ENCODE measurements around the gene SIPA1L3.

Gene SIPA1L3

DNA sequence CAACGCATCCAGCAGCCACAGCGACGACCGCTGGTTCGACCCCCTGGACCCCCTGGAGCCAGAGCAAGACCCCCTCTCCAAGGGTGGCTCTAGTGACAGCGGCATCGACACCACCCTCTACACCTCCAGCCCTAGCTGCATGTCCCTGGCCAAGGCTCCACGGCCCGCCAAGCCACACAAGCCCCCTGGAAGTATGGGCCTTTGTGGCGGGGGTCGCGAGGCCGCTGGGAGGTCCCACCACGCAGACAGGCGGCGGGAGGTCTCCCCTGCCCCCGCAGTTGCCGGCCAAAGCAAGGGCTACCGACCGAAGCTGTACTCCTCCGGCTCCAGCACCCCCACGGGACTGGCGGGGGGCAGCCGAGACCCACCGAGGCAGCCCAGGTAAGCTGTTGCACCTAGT, 257.5 kb downstream of the SIPA1L3 start:
- DNase-seq, result no peak

DNA sequence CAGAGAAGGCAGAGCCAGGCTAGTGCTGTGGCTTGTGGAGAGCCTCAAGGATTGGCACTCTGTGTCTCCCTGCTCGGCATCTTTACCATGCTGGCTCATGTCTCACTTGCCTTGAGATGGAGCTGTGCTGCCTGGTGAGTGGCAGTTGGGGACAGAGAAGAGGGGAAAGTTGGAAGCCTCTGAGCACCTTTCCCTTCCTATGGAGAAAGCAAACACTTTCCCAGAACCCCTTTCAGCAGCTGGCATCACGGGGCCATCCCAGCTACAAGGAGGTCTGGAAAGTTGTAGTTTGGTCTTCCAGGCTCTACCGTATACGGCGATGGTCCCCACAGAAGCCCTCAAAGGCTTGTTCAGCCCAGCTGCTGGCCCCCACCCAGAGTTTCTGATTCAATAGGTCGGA, 258.3 kb downstream of the SIPA1L3 start:
- DNase-seq, result no peak

DNA sequence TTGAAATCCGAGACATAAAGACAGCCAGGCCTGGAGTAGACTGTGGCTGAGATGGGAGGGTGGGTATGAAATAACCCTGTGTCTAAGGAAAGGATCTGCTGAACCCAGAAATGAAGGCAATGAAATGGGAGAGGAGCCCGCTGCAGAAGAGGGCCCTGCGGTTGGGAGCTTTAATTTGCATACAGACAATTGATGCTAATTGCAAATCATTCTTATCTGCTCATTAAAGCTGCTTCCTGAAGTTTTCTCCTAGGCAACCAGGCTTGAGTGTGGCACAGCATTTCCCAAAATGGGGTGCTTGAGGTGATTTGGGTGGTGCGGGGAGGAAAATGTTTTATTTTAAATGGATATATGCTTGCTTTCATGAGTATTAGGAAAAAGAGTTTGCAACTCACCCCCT, 261.6 kb downstream of the SIPA1L3 start:
- DNase-seq, result no peak

DNA sequence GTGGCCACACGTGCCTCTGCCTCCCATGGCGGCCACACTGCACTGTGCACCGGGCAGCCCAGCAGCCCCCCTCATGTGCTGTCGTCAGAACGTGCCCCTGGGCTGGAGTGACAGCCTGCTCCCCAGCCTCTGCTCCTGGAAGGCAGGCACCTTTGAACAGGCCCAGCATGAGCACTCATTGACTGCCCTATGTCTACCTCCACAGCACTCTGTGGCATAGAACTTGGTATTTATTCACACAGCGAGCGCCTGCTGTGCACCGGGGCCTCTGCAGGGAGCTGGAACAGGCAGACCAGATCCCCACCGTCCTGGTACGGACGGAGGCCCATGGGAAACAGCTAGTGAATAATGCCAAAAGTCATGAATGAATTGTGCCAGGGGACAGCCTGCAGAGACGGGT, 263.3 kb downstream of the SIPA1L3 start:
- DNase-seq, result no peak

DNA sequence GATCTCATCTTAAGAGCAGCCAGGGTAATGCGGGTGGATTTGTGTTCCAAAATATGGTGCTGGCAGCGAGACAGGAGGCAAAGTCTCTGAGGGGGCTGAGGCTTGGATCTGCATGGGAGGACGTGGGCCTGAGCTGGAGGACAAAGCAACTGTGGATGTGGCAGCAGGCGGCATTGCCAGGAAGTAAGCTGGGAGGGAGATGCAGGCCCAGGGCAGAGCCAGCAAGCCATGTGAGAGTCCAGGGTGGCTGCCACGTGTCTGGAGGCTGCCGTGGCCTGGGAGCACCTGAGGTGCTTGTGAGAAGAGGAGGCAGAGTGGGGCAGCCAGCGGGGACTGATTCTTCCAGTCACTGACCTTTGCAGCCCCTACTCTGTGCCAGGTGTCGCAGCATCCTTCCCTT, 265.0 kb downstream of the SIPA1L3 start:
- no peak for DNase-seq

DNA sequence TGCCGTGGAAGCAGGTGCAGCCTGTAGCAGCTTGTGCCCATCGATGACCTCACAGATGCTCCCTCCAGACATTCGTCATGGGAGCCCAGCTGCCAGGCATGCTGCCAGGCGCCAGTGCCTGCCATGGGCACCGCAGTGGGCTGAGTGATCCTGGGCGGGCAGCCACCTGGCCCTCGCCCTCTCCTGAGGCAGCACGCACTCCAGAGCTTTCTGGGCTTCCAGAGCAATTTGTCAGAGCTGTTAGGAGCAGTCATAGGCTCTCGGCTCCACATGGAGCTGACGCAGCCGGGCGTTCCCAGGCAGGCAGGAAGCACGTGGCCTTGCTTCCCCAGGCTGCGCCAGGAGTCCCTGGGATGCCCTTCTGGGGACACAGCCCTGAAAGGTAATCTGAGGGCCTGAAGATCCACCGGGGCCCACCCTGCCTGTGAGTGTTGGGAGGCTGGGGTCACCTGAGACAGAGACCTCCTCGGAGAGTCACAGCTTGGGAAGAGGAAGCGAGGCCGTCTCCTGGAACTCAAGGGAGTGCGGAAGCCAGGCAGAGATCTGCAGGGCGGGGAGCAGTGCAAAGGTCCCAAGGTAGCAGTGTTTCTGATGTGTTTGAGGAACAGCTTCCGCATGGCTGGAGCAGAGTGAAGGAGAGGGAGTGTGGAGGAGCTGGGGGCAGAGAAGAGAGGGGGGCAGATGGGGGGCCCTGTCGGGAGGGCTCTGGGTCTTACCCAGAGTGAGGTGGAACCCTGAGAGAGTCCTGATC, 266.5 kb downstream of the SIPA1L3 start:
- DNase-seq, result peak; percentile 48

DNA sequence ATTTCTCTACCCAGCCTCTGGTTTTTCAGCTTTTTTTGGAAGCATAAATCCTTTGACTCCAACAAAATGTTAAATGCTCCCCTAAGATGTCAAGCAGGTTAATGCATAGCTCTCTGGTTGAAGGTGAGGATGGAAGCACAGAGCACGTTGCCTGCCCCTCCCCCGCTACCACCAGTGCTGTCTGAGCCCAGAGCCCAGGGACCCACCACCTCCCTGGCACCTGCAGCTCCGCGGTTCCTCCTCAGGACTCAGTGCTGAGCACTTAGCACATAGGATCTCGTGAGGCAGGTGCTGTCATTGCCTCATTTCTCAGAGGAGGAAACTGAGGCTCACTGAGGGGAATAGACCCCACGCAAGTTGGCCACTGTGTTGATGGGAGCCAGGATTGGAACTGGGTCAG, 268.4 kb downstream of the SIPA1L3 start:
- DNase-seq, result no peak

GRCh38 chr19:38180071-38180470, 273.1 kb downstream of the SIPA1L3 start:
- no peak for DNase-seq

- no peak for DNase-seq
These were observed 275.7 kb downstream of the SIPA1L3 start for GRCh38 chr19:38182536-38183210.

DNA sequence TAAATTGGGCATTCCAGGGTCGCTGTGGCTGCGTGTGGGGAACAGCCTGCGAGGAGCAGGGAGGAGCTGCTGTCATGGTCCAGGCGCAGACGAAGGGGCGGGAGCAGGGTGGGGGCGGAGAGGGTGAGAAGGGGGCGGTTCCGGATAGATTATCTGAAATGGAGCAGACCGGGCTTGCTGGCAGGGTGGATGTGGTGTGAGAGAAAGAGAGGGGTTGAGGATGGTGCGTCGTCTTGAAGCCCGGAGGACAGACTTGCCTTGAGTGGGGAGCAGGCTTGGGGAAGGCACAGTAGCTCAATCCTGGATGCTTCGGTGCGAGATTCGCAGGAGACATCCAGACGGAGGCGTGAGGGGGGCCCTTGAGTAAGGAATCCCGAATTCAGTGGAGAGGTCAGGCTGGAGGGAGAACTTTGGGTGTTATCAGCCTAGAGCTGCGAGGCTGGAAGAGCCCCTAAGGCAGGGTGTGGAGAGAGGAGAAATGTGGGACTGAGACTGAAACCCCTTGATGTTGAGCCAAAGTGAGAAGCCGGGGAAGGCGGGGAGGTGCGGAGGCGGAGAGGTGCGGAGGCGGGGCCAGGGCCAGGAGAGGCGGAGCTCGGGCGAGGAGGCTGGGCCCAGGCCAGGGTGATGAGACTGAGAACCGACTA, 276.4 kb downstream of the SIPA1L3 start:
- DNase-seq, result no peak

DNA sequence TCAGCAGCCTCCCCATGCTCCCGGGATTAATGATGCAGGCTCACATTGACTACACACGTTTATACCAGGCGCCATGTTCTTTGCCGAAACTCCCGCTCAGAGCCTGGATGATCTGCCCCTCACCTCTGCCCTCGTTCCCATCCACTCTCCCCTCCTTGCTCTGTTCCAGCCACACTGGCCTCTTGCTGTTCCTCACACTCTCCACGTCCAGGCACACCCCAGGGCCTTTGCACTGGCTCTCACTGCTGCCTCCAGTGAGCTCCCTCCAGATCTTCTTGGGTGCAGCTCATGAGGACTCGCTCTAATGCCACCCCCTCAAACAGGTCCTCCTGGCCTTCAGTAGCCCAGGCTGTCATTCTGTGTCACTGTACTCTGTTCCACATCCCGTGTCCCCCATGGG, 277.8 kb downstream of the SIPA1L3 start:
- no peak for DNase-seq

GRCh38 chr19:38185562-38185961, 278.6 kb downstream of the SIPA1L3 start:
- DNase-seq, result no peak

DNA sequence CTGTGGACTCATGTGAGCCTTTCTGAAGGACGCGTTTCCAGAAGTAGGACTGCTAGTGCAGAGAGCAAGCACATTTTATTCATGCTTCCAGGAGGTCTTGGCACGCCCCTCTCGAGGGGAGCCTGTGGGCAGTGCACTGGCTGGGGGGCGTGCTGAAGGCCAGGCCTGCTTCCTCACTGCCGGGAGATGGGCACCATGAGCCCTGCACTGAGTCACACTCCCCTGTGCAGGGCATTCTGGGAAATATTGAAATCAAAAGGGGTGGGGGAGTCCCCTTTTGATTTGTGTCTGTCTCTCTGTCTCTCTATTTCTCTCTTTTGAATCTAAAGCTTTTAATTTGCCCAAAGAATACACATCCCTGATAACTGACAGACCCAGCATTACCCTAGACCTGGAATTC, 283.1 kb downstream of the SIPA1L3 start:
- no peak for DNase-seq

- DNase-seq, result no peak
These were observed 283.8 kb downstream of the SIPA1L3 start for GRCh38 chr19:38190793-38191192.

- DNase-seq, result no peak
These were observed 284.7 kb downstream of the SIPA1L3 start for GRCh38 chr19:38191747-38192146.

DNA sequence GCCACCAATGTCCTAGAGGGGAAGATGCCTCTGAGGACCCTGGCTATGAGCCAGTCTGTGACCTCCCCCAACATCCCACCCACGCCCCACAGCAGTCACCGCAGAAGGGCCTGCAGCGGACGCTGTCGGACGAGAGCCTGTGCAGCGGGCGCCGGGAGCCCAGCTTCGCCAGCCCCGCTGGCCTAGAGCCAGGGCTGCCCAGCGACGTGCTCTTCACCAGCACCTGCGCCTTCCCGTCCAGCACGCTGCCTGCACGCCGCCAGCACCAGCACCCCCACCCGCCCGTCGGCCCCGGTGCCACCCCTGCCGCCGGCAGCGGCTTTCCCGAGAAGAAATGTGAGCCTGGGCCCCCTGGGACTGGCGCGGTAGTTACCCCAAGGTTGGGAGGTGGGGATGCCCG, 286.4 kb downstream of the SIPA1L3 start:
- no peak for DNase-seq

- DNase-seq, result no peak
These were observed 287.2 kb downstream of the SIPA1L3 start for GRCh38 chr19:38194061-38194701.

DNA sequence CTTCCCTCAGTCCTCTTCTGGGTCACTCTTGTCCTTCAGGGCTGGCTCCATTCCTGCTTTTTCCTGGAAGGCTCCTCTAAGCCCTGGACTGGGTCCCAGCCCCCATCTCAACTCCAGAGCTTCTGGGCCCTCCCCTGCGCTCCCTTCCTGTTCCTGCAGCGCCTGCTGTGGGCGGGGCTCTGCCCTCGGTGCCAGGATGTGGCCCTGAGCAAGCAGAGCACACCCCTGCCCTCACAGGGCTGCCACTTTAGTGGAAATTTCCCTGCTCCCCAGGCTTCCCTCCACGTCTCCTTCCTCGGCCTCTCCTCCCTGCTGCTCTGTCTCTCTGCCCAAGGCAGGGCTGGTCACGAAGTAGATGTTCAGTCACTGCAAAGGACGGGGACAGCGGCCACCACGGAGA, 288.2 kb downstream of the SIPA1L3 start:
- no peak for DNase-seq

- DNase-seq, result no peak
These were observed 289.3 kb downstream of the SIPA1L3 start for GRCh38 chr19:38196245-38196837.

DNA sequence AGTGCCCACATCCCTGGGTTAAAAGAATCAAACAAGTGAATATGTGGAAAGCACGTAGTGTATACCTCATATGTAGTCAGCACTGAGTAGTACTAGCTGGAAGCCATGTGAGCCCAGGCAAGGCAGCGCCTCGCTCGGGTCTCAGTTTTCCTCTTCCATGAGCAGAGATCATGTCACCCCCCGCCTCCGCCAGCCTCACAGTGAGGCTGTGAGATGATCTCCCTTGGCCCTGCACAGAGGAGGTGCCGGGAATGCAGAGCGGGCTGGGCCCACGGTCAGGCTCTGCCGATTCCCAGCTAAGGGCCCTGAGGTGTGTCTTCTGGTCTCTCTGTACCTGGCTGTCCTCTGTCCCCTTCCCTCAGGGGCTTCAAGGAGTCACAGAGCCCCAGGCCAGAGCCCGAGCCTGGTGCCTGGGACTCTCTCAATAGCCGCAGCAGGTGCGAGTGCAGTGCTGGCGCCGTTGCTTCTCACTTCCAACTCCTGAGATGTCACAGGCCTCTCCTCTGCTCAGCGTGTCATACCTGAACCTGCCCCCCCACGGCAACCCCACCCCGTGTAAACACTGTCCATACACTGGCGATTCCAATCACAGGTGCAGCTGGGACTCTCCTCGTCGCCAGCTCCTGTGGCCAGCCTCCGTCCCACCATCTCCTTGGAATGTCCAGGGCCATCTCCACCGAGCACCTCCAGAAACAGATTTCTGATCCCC, 290.1 kb downstream of the SIPA1L3 start:
- no peak for DNase-seq

- no peak for DNase-seq
These were observed 291.1 kb downstream of the SIPA1L3 start for GRCh38 chr19:38197937-38198704.

- DNase-seq, result no peak
These were observed 292.3 kb downstream of the SIPA1L3 start for GRCh38 chr19:38199340-38199739.
